Colonic mucosa (tissue), 4 donors: ENCODE results near the gene FIGNL2. TPM values are rescaled to one million over a fixed set of nuclear protein-coding genes. Genes with fewer than 3 reads are reported as not detected.

Source experiments
- DNase-seq: peaks from one replicate; pipeline ENCODE4 v3.0.0-alpha.2; 2020
- H3K27ac ChIP-seq: fragments of 200-600 bp; one replicate; pipeline ENCODE4 v1.8.0; 2021
- H3K27me3 ChIP-seq: fragments of 200-600 bp; one replicate; pipeline ENCODE4 v1.8.0; 2021
- H3K36me3 ChIP-seq: fragments of 200-600 bp; one replicate; pipeline ENCODE4 v1.8.0; 2021
- H3K4me1 ChIP-seq: fragments of 200-600 bp; one replicate; pipeline ENCODE4 v1.8.0; 2021; ENCODE audit warnings: mild to moderate bottlenecking
- H3K4me3 ChIP-seq: fragments of 200-600 bp; one replicate; pipeline ENCODE4 v1.8.0; 2021
- H3K9ac ChIP-seq, 2 donors: one replicate each; pipeline ENCODE4 v1.7.0; 2013; ENCODE audit warnings: control low read depth in 2 of 2, low read depth in 2 of 2, low read length in 2 of 2
- H3K9me3 ChIP-seq: fragments of 200-600 bp; one replicate; pipeline ENCODE4 v1.8.0; 2021
- intact Hi-C: fragments of 100-400 bp; cut with DNase I; formaldehyde crosslinking; loops from one replicate; pipeline ENCODE4 v1.14.1; 2022
- total RNA-seq, 2 donors: library from RNA; stranded (reverse); fragmentation: NEBNext Ultra II Directional in 1 of 2; extraction: Animal tissue kit (Norgen Biotek cat#: 25700) in 1 of 2; gene quantifications; one replicate each; pipeline ENCODE4 v1.2.1, GENCODE V29; 2021
- TF ChIP-seq, protein P1 (sequence below): fragments of 200-600 bp; IDR thresholded peaks from one replicate; pipeline ENCODE4 v1.8.0; 2022; ENCODE audit warnings: antibody characterized with exemption, mild to moderate bottlenecking
- donor health status: healthy.
- donor health status: DM: no; HTN: no; CAD: no.
- donor health status: DM: no; HTN: no; CAD: no.

FIGNL2 gene
- total RNA-seq, 2 donors from 2014 or later, result 0.30 to 0.35 TPM

DNA sequence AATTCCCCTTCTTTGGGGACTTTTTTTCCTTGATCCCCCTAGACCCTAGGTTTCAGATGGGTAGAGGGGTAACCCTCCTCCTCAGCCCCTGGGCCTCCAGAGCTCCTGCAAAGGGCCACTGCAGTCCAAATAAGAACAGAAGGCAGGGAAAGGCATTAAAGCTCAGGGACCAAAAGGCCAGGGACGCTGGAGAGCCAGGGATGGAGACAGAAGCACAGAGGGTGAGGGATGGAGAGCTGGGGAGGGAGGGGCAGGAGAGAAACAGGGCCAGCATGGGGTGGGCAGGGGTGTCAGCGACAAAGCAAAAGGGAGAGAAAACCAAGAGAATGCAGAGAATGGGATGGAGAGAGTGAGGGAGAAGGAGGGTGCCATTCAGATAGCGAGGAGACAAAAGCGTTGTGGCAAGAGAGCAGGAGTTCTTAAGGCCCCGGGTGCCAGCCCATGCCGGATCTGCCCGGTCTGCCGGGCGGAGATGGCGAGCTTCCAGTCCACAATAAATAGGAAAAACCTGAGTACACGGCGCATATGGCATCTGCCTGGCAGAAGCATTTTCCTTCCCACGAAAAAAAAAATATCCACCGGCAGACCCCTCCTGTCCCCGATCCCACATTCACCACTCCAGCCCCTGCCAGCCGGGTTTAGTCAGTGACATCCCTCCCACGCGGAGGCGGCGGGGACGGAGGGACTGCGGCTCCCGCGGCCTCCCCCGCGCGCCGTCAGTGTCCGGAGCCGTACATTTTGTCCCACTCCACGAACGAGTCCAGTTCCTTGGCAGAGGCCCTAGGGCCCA lies 28.6 kb downstream of the FIGNL2 start:
- Histone ChIP-seq H3K9ac (peak overlapping the region in 1 of 2 donors; percentile 30), H3K9me3 (no peaks in the 10 kb centered on the region), H3K4me1 (no peaks in the 10 kb centered on the region), H3K27ac (no peak overlapping the region), H3K36me3 (no peaks in the 10 kb centered on the region), H3K4me3 (peak overlapping the region; percentile 28), H3K27me3 (no peaks in the 10 kb centered on the region)
- DNase-seq, result peak; percentile 55
- intact Hi-C loops, result loop anchor here (5.0 kb wide), 2 partner anchors 298 to 398 kb away; partner anchors contain the start of gene SLC4A8
- TF ChIP-seq, protein P1, sequence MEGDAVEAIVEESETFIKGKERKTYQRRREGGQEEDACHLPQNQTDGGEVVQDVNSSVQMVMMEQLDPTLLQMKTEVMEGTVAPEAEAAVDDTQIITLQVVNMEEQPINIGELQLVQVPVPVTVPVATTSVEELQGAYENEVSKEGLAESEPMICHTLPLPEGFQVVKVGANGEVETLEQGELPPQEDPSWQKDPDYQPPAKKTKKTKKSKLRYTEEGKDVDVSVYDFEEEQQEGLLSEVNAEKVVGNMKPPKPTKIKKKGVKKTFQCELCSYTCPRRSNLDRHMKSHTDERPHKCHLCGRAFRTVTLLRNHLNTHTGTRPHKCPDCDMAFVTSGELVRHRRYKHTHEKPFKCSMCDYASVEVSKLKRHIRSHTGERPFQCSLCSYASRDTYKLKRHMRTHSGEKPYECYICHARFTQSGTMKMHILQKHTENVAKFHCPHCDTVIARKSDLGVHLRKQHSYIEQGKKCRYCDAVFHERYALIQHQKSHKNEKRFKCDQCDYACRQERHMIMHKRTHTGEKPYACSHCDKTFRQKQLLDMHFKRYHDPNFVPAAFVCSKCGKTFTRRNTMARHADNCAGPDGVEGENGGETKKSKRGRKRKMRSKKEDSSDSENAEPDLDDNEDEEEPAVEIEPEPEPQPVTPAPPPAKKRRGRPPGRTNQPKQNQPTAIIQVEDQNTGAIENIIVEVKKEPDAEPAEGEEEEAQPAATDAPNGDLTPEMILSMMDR, result no peak

DNA sequence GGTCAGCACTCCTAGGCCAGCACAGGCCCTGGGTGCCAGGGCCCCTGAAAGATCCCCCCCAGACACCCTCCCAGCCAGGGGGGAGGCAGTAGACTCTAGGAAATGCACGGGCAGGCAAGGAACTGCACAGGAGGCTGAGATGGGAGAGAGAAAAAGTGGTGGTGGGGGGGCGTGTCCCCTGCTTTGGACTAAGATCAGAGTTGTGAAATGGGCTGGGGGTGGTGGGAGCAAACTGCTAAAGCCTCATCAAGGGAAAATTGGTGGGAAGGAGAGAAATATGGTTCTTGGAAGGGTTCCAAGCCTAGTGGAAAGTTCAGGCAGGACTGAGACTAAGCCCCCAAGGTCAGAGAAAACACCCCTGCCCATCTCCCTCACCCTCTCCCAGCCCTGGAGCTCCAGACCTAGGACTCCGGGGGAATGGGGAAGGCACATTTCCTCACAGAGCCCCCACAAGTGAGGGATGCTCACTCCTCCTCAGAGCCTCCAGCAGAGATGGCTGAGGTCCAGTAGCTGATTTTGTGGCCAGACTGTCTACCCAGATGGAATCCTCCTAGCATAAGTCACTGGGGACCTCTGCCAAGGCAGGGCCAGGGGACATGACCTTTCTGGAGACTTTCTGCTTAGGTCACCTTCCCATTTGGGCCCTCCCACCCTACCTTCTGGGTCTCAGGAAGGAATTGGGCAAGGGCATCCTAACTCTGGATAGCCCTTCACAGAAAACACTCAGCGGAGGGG lies 29.8 kb downstream of the FIGNL2 start:
- intact Hi-C loops, result no loop called here
- Histone ChIP-seq H3K36me3 (no peaks in the 10 kb centered on the region), H3K4me1 (no peaks in the 10 kb centered on the region), H3K9ac (no peak overlapping the region), H3K9me3 (no peaks in the 10 kb centered on the region), H3K4me3 (no peak overlapping the region), H3K27me3 (no peaks in the 10 kb centered on the region), H3K27ac (no peak overlapping the region)
- no peak for DNase-seq
- TF ChIP-seq, protein P1, result no peak

DNA sequence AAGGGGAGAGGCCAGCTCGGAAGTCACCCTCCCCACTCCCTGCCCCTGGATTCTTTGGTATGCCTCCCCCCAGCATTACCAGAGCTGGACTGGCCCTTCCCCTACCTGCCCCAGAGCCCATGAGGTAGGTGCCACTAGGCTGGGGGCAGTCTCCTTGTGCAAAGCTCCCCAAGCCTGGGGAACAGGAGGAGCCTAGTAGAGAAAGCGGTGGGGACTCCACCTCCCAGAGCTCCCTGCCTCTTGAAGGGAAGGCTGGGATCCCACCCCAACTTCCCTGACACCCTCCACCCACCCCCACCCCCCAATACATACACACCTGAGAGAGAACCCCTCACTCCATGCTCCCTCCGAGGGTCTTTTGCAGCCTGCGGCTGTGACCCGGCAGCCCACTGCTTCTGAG lies 30.4 kb downstream of the FIGNL2 start:
- Histone ChIP-seq H3K4me3 (no peak overlapping the region), H3K9me3 (no peaks in the 10 kb centered on the region), H3K36me3 (no peaks in the 10 kb centered on the region), H3K9ac (no peak overlapping the region), H3K27ac (no peak overlapping the region), H3K4me1 (no peaks in the 10 kb centered on the region), H3K27me3 (no peaks in the 10 kb centered on the region)
- intact Hi-C loops, result no loop called here
- TF ChIP-seq, protein P1, result no peak
- DNase-seq, result no peak

DNA sequence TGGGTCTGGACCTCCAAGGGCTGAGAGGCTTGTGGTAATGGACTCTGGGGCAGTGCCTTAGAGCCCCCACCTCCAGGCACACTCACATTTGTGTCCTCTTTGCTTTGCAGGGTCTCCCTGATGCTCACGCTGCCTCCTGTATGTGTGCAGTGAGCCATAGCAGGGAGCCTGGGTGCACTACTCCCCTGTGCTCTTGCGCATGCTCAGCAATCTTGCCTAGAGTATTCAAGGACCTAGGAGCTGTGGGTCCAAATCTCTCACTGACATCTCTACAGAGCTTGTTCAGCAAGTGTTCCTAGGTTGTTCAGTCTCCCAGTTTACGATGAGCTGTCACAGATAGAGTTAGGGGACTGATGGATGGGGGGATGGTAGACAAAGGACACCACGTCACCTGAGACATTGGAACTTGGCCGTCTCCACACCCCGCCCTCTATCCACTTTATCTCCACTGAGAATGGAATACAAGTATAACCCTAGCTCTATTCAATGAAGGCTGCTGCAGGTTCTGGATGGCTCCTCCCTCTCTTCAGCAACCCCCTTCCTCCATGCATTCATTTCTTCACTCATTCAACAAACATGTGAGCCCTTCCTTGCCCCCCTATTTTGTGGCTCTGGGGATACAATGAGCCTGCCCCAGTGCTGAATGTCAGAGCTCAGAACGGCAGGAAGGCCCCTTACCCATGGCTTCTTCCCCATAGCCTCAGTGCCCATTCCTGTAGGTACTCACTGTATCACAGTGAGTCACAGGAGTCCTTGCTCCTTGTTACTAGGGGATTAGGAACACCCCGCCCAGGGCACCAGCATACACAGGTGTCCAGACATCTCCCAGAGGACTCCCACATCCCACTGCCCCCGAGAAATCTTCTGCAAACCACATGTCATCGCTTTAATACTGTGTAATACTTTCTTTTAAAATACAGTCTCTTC lies 31.2 kb downstream of the FIGNL2 start:
- Histone ChIP-seq H3K9me3 (no peaks in the 10 kb centered on the region), H3K9ac (no peak overlapping the region), H3K27ac (no peak overlapping the region), H3K27me3 (no peaks in the 10 kb centered on the region), H3K36me3 (no peaks in the 10 kb centered on the region), H3K4me3 (no peak overlapping the region), H3K4me1 (no peaks in the 10 kb centered on the region)
- TF ChIP-seq, protein P1, result no peak
- no peak for DNase-seq
- intact Hi-C loops, result no loop called here

DNA sequence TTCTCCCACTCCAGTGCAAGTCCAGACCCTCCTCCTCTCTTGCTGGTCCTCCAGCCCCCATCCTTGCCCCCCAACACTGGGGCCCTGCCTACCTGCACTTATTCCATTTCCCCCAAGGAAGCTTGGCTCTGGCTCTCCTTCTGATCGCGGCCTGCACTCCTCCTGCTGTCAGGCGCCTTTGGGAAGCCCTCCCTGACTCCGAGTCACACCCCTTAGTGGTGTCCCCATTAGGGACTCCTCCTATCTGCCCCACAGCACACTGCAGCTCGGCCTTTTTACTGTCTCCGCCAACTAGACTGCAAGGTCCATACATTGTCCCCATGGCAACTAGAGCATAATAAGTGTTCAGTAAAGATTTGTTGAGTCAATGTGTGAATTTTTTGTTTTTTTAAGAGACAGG lies 32.9 kb downstream of the FIGNL2 start:
- Histone ChIP-seq H3K9ac (no peak overlapping the region), H3K27me3 (no peaks in the 10 kb centered on the region), H3K9me3 (no peaks in the 10 kb centered on the region), H3K4me1 (no peaks in the 10 kb centered on the region), H3K36me3 (no peaks in the 10 kb centered on the region), H3K4me3 (no peak overlapping the region), H3K27ac (no peak overlapping the region)
- TF ChIP-seq, protein P1, result no peak
- no peak for DNase-seq
- intact Hi-C loops, result no loop called here
